Activated CD8-positive, alpha-beta memory T cell treated with anti-CD3 and anti-CD28 coated beads, Interleukin-2, amount 50 U/mL, for 24 hours (primary cell): ENCODE data around the gene MDM4.
"Not testable (repeated sequence)": the region's sequence is repeated elsewhere in the genome, so short reads cannot be mapped to it uniquely, and the experiment has no call there.

Experiments
- DNase-seq: peaks from one replicate; pipeline ENCODE4 v3.0.0-alpha.2; 2020; ENCODE audit errors: extremely low read depth

The MDM4 gene

DNA sequence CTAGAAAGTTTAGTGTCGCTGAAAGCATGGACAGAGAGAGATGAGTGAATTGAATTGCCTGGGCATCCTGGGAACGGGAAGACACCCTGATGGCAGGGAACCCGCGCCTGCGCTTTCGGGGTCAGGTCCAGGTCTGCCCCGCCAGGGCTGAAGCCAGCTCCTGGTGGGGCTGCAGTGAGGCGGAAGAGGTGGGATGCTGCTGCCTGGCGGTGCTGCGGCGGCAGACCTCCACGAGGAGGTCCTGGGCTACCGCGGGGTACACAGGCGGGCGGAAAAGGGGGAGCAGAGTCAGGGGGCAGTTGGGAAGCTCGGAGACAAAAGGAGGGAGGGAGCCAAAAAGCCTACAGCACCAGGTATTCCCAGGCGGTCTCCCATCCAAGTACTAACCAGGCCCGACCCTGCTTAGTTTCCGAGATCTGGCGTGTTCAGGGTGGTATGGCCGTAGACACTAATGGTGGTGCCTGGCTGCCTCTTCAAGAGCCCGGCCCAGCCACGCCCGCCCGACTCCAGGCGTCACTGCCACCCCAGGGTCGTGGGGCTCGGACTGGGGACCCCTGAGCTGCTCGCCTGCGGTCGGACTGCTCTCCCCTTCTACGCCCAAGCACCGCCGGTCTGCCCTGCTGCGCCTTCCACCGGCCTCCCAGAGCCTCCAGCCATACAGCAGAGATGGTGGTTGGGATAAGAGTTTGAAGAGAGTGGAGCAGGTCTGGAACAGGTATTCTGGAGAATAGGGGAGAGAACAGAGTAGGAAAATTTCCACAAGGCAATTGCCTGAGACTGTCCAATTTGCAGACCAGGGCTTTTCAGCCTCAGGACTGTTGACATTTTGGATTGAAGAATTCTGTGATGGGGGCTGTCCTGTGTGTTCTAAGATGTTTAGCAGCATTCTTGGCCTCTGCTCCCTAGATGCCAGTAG lies 46.1 kb downstream of the MDM4 start:
- no peak for DNase-seq

DNA sequence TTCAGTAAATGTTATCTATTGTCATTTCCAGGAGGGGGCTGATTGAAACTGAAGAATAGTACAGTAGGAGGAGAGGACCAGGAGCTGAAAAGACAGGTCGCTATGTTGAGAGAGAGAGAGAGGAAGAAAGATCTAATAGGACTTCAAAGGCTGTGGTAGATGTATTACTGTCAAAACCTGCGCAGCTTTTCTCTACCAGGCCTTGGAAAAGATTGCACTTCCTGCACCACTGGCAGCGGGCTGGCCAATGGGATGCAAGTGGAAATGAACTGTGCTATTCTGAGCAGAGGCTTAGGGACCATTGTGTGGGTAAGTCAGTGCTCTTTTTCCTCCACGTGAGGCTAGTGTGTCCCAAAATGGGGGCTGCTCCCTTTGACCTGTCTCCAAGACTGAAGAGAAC lies 47.1 kb downstream of the MDM4 start:
- DNase-seq: no peak

DNA sequence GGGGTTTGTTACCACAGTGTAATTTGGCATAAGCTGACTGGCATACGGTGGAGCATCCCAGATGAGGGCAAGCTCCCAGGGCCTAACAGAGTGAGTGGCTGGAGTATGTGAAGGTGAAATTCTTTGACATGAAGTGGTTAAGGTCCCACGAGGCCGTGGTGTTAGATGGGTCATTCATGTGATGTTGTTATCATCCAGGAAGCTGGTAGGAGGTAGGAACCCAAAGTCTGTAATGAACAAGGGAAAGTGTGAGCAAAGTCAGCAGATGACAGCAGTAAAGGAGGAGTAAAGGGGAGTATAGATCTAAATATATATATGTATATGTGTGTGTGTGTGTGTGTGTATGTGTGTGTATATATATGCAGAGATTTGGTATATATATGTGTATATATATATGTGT lies 47.6 kb downstream of the MDM4 start:
- DNase-seq: no peak

DNA sequence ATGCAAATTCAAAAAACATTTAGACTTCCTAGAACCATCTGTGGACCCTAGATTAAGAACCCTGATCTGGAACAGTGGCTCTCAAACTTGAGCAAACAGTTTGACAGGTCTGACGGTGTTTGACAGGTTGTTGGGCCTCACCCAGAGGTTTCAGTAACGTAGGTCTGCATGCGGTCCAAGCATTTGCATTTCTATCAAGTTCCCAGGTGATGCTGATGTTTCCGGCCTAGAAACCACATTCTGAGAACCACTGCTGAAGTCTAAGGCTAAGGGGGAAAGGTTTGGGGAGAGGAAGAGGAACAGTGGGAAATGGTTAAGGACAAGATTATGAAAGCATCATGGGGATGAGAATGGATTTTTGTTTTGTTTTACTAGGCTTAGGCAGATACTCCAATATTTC lies 48.6 kb downstream of the MDM4 start:
- DNase-seq: no peak

DNA sequence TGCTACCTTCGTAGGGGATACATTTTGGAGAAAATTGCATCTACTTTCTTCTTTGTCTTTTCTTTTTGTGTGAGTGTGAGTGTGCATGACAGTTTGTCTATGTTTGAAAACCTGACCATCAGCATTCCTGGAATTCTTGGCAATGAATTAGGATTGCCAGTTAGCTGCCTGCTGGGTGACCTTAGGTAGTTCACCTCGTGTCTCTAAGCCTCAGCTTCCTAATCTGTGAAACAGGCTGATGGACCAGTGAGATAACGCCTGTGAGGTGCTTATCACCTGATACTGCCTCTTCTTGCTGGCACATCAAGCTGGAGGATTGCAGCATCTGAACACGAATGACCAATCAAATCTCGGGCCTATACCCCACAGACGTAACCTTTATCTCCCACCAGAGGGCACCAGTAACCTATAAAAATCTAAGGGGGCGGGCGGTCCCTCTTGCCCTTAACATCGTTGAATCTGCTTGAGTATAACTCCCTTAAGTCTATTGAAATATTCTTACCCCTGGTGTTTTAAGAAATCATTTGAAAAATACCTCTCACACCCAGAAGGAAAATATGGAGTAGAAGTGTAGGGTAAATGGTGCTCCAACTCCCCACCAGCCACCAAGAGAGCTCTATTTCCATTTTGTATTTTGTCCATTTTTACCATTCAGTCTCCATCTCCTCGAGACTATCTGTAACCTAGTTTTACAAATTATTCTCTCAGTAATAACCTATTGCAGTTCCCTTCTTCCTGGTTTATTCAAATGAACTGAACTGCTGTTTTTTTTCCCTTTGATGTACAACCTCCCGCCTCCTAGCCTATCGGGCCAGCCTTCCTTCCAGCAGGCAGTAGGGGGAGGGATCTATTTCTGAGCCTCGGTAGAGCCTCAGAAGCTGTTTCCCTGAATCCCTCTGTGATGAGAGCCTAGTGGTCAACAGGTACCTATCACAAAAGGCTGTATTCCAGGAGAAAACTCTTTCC lies 49.7 kb downstream of the MDM4 start:
- DNase-seq: peak; percentile 14

DNA sequence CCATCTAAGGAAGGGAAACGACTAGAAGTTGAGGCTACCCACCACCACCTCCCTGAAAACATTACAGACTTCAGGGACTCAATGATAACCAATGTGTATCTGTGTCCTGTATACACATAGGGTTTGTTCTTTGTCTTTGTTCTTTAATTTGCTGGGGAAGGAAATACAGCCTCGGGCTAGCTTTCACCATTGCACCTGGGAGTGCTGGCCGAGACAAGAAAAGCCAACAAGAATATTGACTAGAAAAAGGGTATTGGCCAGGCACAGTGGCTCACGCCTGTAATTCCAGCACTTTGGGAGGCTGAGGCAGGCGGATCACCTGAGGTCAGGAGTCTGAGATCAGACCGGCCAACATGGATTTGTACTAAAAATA lies 50.4 kb downstream of the MDM4 start:
- no peak for DNase-seq

DNA sequence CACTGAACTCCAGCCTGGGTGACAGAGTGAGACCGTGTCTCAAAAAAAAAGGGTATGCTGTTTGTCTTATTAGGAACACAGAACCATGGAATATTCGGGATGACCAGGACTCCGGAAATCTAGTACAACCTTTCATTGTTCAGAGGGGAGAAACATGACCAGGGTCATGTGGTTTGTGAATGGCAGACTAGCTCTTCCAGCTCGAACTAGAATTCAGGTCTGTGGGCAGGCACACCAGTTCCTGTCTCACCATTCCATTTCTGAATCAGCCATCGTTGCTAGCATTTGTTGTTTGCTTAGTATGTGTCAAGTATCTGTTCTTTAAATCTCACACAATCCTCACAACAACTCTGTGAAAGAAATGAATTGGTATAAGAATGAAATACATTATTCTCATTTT lies 50.9 kb downstream of the MDM4 start:
- no peak for DNase-seq

DNA sequence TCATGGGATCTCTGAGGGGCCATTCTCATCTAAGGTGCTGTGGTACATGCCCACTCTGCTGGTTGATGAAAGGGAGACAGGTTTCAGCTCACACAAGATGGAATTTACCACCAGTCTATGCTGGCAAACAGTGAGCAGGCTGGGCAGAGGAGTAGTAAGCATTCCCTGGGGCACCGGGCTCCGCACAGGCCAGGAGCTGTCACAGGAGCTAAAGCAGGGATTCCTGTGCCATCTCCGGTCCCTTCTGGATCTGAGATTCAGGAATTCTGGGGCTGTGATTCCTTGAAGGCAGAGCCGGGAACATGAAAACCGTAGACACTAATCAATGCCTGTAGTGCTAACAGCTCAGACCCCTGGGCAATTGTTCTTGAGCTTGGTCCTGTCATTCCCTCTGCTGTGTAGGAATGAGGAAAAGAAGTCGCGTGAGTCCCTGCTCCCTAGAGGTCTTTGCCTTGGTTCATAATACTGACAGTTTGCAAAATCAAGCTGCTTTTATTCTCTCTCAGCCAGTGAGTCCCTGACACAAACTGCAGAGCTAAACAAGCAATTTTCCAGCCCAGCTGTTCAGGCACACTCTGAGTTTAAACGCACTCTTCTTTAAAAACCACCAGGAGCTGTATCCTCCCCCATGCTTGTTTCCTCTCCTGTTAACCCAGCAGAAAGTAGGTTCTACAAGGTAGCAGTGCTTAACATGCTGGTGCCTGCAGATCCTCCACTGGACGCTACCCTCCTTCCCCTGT lies 52.5 kb downstream of the MDM4 start:
- DNase-seq: no peak

DNA sequence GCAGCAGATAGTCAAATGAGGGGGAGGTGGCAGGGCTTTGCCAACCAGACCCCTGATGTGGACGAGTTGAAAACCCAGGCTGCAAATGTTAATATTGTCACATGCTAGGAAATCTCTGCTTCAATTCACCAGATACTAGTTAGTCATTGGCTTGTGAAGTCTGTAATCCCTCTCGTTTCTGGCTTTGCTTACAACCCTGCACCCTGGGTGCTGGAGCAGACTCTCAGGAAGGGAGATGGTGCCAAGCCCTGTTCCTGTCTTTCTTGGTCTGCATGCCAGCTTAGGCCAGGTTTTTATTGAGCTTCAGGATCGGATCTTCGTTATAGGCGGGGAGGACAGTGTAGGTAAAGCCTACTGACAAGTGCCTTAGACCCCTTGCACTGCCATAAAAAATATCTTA lies 53.3 kb downstream of the MDM4 start:
- no peak for DNase-seq

DNA sequence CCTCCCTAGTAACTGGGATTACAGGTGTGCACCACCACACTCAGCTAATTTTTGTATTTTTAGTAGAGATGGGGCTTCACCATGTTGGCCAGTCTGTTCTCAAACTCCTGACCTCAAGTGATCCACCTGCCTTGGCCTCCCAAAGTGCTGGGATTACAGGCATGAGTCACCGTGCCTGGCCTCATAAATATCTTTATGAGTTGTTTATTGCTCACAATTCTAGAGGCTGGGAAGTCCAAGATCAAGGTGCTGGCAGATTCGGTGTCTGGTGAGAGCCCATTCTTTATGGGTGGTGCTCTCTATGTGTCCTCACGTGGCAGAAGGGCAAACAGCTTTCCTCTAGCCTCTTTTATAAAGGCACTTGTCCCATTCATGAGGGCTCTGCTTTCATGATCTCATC lies 53.8 kb downstream of the MDM4 start:
- not testable (repeated sequence) for DNase-seq

DNA sequence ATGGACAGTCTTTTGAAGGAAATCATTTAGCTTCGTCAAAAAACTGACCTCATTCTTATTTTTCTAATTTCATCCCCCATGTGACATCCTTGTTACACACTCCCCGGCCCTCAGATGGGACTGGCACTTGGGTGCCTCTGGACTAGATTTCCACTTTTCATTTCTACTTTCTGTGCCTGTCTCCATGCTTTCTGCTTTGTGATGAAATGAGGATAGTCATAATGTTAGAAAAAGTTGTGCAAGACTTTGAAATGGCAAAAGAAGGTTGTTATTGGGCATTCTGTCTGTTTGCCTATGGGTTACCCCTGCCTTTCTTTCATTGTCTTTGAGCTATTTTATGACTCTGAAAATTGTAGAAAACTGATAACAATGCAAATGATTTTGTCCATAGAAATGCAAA lies 54.9 kb downstream of the MDM4 start:
- DNase-seq: no peak

DNA sequence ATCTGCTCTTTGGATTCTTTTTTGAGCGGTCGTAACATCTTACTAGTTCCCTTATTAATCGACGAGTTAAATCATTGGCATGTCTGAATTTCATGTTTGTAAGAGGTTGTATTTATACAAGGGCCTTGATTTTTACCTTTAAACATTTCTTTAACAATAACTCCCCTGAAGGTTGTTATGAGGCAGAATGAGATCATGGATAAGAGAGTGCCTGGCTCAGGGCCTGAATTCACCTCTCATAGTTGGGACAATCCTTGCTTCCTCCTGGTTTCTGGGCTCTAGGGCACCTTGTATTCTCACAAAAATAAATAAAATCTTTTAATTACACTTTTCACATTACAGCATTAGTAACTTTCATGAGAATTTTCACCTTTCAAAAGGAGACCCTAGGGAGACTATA lies 55.4 kb downstream of the MDM4 start:
- DNase-seq: no peak

DNA sequence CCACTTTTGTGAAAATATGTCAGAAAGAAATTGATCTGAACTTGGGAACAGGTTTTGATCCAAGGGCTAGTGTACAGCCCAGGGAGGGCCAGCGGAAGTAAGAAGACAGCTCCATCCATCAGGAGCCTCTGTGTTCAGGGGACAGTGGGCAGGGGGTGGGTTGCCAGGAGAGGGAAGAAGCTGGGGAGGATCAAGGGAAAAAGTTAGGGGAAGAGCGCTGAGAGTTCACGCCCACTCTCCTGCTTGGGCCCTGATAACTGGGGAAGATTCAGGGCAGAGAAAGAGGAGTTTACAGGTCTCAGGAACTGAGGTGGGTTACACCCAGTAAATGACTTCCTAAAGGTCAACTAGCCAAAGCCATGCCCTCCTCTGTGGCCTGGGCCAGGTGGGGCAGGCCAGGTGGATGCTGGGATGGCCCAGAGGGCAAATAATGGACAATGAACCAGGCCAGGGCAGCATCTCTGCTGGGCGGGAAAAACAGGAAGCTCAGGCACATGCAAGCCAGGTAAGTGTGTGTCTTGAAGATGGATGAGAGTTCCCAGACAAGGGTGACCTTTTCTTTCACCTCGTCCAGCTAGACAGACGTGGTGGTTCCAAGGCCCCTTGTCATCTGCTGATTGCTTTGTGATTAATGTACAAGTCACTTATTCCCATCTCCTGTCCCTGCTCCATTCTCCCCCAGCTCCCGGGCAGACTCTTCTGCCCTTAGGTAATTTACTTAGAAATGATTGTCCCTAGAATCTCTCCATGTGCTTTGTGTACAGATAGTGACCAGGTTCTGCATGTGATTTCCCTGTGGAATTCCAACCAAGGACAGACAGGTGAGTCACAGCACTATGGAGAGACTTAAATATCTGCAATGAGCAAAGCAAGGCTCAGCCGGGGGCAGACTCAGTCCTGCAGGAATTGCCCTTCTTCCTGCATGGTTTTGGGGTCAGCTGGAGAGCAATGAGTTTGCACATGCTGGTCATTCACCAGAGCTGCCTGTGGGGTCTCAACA lies 57.0 kb downstream of the MDM4 start:
- no peak for DNase-seq

DNA sequence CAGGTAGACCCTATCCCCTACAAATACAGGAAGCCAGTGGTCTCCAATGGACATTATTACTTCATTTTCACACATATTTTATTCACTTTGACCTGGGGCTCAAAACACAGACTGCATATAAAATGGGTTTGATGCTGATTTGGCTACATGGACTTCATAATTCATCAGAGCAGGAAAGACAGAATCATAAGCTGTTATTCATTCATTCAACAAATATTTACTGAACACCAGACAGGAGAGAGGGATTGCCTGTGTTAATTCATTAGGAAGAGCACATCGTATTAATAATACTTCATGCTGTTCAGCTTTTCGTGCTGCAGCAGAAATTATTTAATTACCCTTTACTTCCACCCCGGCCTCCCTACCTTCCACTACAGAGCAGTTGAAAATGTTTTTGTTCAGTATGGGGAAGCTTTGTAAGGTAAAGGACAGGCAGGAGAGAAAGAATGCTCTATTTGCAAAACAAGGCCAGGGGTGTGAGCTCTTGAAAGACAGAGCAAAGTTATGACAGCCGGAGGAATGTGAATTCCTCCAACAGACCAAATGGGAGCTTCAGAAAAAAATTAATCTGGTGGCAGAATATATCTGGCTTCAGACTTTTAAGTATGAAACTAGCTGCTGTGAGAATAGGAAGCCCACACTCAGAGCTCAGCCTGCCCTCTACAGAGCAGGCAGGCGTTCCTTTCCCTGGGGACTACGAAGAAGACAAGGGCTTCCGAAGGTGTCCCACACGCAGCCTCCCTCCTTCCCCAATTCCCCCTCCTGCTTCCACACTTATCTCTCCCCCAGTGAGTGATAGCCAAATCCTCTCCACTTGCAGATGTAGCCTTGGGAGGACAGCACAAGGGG lies 58.0 kb downstream of the MDM4 start:
- no peak for DNase-seq

DNA sequence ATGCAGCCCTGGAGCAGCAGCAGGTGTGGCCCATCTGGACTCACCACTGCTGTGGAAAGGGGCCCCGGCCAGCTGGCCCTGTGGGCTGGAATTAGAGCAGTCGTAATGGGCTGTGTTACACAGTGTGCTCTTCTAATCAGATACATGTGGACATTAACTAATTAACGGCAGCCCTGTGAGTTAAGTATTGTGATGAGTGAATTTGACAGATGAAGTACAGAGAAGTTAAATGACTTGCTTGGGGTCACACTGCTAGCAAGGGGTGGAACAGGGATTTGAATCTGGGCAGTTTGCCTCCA lies 58.6 kb downstream of the MDM4 start:
- DNase-seq: no peak

DNA sequence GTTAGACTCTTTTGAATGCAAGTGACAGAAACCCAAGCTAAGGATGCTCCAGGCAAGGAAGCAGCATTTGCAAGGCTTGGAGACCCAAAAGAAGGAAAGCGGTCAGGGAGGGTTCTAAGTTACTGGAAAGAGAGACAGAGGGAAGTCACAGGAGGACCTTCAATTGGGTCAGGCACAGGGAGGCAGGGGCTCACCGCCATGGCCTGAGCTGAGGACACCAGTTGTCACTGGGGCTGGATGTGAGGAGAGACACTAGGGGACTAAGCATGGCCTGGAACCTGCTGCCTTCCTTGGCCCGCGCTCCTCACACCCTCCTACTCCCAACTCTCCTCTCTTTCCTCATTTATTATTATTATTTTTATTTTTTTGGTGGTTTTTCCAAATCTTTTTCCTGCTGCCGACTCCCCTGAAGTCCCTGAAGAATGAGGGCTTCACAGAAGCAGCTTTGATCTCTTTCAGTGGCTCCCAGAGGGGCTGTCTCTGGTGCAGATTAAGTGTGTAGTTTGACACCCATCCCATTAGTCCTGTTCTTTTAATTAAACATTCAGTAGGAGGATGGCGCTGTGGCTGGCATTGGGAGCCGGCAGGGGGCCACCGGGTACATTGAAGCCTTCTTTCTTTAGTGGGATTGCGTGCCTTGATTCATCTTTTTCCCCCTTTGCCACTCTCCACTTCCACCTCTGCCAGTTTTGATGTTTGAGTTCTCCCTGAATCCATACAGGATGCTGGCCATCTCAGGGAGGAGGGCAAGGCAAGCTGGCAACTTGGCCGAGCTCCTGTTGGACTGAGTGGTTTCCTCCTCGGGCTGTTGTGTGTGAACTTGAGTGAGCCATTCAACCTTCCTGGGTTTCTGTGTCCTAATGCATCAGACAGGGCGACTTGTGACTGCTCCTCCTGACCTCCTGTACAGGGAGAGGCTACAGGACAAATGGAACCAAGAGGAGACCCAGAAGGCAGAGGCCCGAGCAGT lies 59.3 kb downstream of the MDM4 start:
- DNase-seq: no peak

DNA sequence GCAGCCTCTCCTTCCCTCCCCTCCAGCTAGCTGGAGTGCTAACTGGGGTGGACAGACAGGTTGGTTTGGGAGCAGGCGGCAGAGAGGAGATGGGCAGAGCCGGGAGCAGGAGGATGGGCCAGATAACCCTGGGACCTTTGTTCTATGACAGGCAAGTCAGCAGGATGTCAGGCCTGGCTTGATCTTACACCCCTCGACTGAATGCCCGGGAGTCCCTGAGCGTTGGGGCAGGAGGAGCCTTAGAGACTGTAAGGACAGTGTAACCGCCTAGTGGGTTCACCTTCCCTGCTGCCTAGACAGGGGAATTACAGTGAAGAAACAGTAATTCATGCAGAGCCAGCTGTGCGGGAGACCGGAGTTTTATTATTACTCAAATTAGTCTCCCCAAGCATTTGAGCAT lies 60.2 kb downstream of the MDM4 start:
- DNase-seq: no peak

DNA sequence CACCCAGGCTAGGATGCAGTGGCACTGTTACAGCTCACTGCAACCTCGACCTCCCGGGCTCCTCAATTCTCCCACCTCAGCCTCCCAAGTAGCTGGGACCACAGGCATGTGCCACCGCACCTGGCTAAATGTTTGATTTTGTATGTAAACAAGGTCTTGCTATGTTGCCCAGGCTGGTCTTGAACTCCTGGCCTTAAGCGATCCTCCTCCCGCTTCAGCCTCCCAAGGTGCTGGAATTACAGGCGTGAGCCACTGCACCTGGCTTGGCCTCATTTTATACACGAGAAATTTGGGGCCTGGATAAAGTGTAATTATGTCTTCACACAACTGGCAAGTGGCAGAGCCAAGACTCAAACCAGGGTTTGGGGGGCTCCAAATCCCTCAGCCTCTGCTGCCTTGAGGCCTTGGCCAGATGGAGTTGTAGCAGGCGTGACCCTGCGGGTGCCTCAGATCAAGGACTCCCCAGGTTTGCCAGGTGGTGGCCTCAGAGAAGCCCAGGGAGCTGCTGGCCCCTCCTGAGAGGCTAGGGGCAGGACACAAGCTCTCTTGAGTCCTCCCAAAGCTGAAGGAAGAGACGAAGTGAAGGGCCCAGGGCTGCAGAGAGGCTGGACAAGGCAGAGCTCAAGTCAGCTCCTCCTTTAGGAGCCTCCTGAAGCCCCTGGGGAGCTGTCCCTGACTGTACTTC lies 61.7 kb downstream of the MDM4 start:
- DNase-seq: no peak
